HG02973 (cell line): ENCODE data around the gene PCDH9.

Experiments used
- ATAC-seq: cut with Tn5 transposase; IDR thresholded peaks from one replicate; pipeline ENCODE4 v1.9.1; 2021; ENCODE audit warnings: moderate library complexity; ENCODE audit not compliant: unreplicated experiment

Gene PCDH9

DNA sequence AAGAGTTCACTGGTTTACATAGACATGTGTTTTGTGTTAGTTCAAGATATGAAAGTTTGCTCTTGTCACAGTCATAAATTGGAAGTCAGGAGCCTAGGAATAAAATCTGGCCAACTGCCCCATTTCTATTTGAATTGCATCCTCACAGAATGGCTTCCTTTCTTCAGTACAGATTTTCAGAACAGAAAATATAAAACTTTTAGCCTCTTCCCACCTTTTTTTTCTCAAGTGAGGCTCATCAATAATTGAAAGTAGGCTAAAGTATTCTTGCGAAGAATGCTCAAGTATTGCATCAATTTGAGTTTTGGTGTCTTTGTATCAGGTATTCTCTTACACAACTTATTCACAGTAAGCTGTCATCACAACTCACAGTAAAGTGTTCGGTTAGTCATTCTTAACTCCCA, 802.7 kb downstream of the PCDH9 start:
- ATAC-seq = no peak

DNA sequence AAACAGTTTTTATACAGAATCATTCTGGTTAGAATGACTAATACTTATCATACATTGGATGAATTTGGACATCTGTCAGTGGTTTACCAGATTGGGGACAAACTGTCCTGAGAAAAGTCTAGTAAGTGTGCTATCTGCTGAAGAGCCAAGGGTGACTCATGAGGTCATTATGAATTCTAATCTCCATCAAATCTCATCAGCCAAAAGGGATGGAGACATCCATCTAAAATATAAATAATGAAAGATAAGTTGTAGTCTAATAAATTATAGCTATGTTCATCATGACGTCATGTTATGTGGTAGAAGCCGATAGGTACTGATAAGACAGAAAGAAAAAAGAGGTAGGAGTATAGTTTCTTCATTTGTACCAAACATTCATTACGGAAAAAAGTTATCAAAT, 804.4 kb downstream of the PCDH9 start:
- no peak for ATAC-seq

- no peak for ATAC-seq
Measured at GRCh38 chr13:66424422-66424821, 805.7 kb downstream of the PCDH9 start.

- no peak for ATAC-seq
Measured at GRCh38 chr13:66415444-66415843, 814.7 kb downstream of the PCDH9 start.

DNA sequence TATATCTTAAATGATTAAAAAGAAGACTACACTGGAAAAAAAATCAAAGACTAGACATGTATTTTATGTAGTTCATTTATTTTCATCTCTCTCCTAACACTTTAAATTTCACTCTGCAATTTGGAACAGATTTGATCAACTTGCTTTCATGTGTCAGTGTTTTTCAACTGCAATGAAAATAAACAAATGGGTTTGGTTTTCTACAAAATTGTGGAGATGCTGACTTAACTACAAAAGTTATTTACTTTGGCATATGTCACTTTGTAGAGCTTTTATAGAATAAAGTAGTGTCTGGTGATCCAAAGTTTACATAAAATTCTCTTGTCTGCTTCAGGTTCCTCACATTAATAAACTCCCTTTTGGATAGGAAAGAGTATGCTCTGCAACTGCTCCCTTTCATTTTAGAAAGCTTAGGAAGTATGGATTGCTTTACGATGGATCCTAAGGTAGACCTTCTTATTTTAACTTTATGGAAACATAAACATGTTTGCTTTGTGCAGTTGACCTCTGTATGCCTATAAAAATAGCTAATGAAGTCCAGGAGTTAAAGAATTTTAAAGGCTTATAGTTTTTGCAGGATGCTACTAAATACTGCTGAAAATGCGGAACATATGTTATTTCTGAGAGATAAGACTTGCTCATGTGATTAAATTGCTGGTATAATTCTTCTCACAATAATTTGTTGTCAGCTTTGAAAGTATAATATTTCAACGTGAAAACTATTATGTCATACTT, 815.9 kb downstream of the PCDH9 start:
- ATAC-seq = no peak

GRCh38 chr13:66410314-66410713, 819.8 kb downstream of the PCDH9 start:
- no peak for ATAC-seq

- no peak for ATAC-seq
Measured at GRCh38 chr13:66409542-66409941, 820.6 kb downstream of the PCDH9 start.

- ATAC-seq = no peak
Measured at GRCh38 chr13:66407128-66407527, 823.0 kb downstream of the PCDH9 start.

DNA sequence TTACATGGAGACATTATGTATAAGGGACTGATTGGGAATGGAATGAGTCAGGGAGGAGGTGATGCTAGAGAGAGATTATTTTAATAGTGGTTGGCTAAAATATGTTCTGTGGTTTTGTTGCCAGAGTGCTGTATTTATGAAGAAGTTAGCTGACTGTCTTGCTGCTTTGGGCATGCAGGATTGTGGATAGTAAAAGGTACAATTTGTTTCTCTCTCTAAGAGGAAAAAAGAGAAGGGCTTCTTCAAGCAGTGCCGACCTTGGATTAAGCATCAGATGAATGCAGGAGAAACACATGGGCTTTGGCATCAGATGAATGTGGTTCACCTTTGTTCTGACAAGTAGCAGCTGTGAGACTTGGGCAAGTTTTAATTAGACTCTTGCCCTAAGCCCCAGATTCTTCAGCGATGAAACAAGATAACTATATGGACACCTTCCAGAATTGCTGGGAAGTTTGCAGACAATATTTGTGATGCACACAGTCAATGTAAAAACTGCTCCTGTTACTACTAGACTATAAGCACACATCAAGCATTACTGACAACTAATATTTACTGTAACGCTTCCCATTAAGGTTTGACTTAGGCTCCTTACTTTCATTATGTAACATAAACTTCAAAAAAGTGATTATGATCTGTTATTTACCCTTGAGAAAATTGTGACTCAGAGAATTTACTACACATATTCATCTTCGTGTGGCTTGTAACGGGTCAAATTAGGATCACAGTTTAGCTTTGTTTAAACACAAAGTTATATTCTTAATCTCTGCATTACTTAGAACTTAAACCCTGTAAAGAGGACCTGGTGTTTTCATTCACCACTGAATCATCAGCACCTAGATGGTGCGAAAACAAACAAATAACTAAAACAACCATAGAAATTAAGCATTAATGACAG, 824.0 kb downstream of the PCDH9 start:
- ATAC-seq = no peak

- no peak for ATAC-seq
Measured at GRCh38 chr13:66402546-66402945, 827.6 kb downstream of the PCDH9 start.

GRCh38 chr13:66402066-66402465, 828.1 kb downstream of the PCDH9 start:
- no peak for ATAC-seq

DNA sequence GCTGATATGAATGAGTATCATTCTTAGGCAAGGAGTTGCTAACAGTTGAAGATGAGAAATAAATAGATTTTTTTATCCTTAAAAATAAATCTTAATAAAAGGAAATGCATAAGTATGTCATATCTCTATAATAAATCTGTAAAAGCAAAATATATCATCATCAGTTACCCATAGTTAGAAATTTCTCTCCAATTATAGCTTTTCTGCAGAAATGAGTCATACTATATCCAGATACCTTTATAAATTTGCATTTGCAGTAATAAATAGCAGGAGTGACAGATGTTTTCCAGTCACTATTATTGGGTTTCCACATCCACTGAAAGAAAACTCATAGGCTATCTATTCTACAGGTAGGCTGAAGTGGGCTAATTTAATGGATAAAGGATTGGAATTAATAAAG, 829.8 kb downstream of the PCDH9 start:
- ATAC-seq = no peak

- no peak for ATAC-seq
Measured at GRCh38 chr13:66399873-66400272, 830.3 kb downstream of the PCDH9 start.

GRCh38 chr13:66397133-66397532, 833.0 kb downstream of the PCDH9 start:
- no peak for ATAC-seq

DNA sequence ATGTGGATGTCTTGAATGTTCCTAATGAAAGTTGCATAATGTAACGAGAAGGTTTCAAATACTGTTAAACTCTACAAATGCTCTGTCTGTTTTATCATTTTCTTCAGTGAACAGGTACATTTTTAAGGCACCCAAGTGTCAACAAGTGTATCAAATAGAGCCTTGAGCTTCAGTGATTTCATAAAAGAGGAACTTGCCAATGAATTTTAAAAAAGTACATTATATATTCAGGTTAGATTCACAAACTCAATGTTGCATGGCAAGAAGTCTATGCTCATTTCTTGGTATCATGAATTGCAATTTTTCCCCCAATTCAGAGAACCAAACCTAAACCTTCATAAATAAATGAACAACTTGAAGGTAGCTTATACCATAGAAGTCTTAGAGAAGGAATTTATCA, 838.8 kb downstream of the PCDH9 start:
- ATAC-seq = no peak

- ATAC-seq = no peak
Measured at GRCh38 chr13:66378894-66379293, 851.2 kb downstream of the PCDH9 start.

DNA sequence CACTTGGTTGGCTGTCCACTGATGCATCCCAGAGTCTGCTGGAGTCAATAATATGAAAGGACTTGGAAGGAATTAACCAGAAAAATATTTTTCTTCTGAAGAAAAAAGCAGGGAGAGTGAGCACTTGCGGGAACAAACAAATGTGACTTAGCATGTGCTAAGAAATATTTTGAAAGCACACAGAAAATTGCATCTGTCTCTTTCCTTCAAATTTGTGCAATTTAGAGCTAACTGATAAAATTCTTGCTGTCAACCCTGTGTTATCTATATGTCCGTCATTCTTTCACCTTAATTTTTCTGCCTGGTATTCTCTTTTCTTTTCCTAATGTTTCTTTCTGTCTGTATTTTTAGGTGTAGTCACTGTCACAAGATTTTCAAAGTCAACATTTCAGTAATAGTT, 852.6 kb downstream of the PCDH9 start:
- no peak for ATAC-seq

DNA sequence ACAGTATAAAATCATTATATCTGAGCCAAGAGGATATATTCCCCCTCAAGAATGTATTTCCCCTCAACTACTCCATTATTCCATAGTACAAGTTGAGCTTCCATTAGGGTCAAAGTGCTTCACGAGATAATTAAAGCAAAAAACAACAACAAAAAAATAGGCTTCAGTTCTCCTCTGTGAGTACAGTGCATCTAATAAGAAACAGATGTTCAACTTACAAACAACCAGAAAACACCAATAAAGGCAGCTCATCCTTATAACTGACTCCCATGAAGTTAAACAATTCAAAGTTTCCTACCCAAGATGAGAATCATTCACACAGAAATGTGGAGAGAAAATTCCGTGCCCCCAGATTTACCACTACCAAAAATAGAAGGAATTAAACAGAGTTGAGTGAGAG, 854.4 kb downstream of the PCDH9 start:
- no peak for ATAC-seq

- no peak for ATAC-seq
Measured at GRCh38 chr13:66369666-66370065, 860.5 kb downstream of the PCDH9 start.

DNA sequence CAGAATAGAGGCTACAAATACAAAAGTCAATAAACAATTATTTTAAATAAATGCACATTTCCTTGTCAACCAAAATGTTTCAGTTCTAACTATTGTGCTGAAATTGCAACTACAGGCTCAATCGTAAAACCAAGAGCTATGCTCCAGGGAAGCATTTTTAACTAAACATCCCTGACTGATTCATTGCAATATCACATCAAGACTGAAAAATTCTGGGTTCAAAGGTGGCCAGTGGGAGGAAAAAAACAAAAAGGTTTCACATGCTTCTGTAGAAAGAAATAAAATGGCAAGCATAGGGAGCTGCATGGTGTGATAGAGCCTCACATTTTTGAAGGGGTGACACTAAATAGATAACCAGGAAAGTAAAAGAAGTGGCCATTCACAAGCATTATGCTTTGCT, 862.8 kb downstream of the PCDH9 start:
- ATAC-seq = no peak

DNA sequence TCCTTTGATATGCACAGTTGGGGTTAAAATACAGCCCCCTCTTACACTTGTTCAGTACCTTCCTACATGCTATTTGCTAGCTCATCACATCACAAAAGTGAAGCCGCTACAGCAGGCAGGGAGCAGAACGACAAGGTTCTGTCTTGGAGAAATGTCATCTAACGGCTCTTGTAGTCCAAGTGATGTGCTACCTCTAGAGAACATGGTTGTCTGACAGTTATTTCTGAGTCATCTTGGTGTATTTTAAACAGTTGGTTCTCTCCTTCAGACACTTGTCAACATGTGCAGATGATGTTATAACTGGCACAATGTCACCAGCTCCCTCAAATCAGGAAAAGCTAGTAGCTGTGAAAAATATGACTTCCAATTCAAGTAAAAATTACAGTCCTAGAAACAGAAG, 865.0 kb downstream of the PCDH9 start:
- ATAC-seq = no peak

GRCh38 chr13:66364346-66364745, 865.8 kb downstream of the PCDH9 start:
- no peak for ATAC-seq
